Type B pancreatic cell (in vitro differentiated cells): ENCODE measurements around the gene SLFN12L. TPM values are rescaled to one million over a fixed set of nuclear protein-coding genes. Genes with fewer than 3 reads are reported as not detected.

Experiments used
- DNase-seq: peaks from one replicate; pipeline ENCODE4 v3.0.0; 2021; ENCODE audit warnings: mixed read lengths; ENCODE audit not compliant: unreplicated experiment; ENCODE audit errors: extremely low spot score
- H3K27ac Mint-ChIP-seq: 2 replicates; pipeline ENCODE4 v1.8.0; 2021; ENCODE audit warnings: mild to moderate bottlenecking, mixed read lengths
- H3K27me3 Mint-ChIP-seq: 2 replicates; pipeline ENCODE4 v1.8.0; 2021; ENCODE audit warnings: mixed read lengths
- H3K36me3 Mint-ChIP-seq: 2 replicates; pipeline ENCODE4 v1.8.0; 2021; ENCODE audit warnings: mixed read lengths
- H3K4me1 Mint-ChIP-seq: one replicate; pipeline ENCODE4 v1.8.0; 2021; ENCODE audit warnings: mixed read lengths; ENCODE audit not compliant: unreplicated experiment
- H3K4me3 Mint-ChIP-seq: 2 replicates; pipeline ENCODE4 v1.8.0; 2021; ENCODE audit warnings: mild to moderate bottlenecking, mixed read lengths
- H3K9me3 Mint-ChIP-seq: 2 replicates; pipeline ENCODE4 v1.8.0; 2021; ENCODE audit warnings: mixed read lengths
- total RNA-seq: library from RNA; stranded (reverse); gene quantifications from 2 replicates; pipeline ENCODE4 v1.2.1, GENCODE V29; 2021; ENCODE audit warnings: low replicate concordance
- TF ChIP-seq, protein P1 (sequence below): fragments of 200-600 bp; sonication (generic); conservative IDR thresholded peaks from 2 replicates; pipeline ENCODE4 v1.5.0; 2021; ENCODE audit warnings: antibody characterized with exemption, mild to moderate bottlenecking

The SLFN12L gene
- total RNA-seq, 1 donor from 2014 or later, result not detected

DNA sequence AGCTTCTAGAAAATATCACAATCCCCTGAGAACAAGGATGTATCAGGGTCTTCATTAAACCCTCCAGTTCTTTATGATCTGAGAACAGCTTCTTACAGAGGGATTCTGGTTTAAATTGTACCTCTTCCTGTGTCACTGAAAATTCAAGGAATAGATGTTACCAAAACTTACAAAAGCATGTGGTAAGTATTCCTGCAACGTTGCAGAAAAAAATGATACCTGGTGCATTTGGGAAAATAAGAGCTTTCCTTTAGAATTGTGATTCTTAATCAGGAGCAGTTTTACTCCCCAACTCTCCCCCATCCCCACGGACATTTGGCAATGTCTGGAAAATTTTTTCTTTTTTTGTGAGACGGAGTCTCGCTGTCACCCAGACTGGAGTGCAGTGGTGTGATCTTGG, 15.8 kb upstream of the SLFN12L start:
- TF ChIP-seq, protein P1, sequence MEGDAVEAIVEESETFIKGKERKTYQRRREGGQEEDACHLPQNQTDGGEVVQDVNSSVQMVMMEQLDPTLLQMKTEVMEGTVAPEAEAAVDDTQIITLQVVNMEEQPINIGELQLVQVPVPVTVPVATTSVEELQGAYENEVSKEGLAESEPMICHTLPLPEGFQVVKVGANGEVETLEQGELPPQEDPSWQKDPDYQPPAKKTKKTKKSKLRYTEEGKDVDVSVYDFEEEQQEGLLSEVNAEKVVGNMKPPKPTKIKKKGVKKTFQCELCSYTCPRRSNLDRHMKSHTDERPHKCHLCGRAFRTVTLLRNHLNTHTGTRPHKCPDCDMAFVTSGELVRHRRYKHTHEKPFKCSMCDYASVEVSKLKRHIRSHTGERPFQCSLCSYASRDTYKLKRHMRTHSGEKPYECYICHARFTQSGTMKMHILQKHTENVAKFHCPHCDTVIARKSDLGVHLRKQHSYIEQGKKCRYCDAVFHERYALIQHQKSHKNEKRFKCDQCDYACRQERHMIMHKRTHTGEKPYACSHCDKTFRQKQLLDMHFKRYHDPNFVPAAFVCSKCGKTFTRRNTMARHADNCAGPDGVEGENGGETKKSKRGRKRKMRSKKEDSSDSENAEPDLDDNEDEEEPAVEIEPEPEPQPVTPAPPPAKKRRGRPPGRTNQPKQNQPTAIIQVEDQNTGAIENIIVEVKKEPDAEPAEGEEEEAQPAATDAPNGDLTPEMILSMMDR, result no peak
- H3K27me3 Mint-ChIP-seq, result peaks cover 76% of the 10 kb centered on the region

DNA sequence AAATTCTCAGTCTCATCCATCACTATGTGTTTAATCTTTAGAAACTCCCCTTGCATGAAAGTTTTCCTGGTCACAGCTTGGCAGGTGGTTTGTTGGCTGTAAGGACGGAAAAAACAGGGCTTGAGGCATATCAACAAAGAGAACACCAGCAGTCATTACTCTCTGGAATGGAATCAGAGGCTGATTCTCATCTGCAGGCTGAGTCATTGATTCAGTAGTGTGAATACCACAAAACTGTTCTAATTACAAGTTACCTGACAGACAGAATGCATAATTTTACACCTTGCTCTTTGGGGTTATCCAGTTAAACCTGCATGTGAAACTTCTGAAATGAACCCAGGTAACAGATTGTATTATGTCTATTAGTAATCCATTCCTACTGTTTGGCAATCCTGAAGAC, 11.5 kb upstream of the SLFN12L start:
- H3K27me3 Mint-ChIP-seq, result peaks cover 84% of the 10 kb centered on the region
- DNase-seq, result no peak
- TF ChIP-seq, protein P1, result no peak
- no peak overlapping the region for H3K27ac Mint-ChIP-seq
- H3K4me3 Mint-ChIP-seq, result no peak overlapping the region
- no peaks in the 10 kb centered on the region for H3K9me3 Mint-ChIP-seq
- H3K36me3 Mint-ChIP-seq, result no peaks in the 10 kb centered on the region
- no peaks in the 10 kb centered on the region for H3K4me1 Mint-ChIP-seq

More for the DNA sequence above, 15.8 kb upstream of the SLFN12L start:
- Mint-ChIP-seq H3K9me3 (no peaks in the 10 kb centered on the region), H3K36me3 (no peaks in the 10 kb centered on the region), H3K4me1 (no peaks in the 10 kb centered on the region), H3K4me3 (no peak overlapping the region), H3K27ac (no peak overlapping the region)
- DNase-seq, result no peak

GRCh38 chr17:35548208-35548810, 10.8 kb upstream of the SLFN12L start:
- Mint-ChIP-seq H3K27ac (no peak overlapping the region), H3K27me3 (peaks cover 82% of the 10 kb centered on the region), H3K9me3 (no peaks in the 10 kb centered on the region), H3K36me3 (no peaks in the 10 kb centered on the region), H3K4me1 (no peaks in the 10 kb centered on the region), H3K4me3 (no peak overlapping the region)
- DNase-seq, result no peak
- TF ChIP-seq, protein P1, result no peak

DNA sequence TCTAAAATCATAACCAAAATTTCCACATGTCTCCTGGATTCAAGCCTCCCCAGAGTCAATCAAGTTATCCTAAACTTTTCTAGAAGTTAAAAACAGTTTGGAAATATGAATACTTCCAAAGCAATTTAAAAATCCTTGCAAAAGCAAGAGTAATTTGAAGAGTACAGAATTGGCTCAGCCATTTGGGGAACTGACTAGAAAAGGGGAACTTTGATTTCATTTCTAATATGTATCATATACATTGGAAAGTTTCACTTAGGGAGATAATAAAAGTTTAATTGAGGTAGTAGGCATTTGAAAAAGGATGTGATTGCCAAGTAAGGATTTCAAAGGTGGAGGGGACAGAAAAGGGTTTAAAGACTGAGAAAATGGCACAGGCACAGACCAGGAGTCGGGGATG, 9.0 kb upstream of the SLFN12L start:
- Mint-ChIP-seq H3K4me3 (no peak overlapping the region), H3K9me3 (no peaks in the 10 kb centered on the region), H3K36me3 (no peaks in the 10 kb centered on the region), H3K27me3 (peaks cover 71% of the 10 kb centered on the region), H3K27ac (no peak overlapping the region), H3K4me1 (no peaks in the 10 kb centered on the region)
- DNase-seq, result no peak
- TF ChIP-seq, protein P1, result no peak

- no peaks in the 10 kb centered on the region for H3K36me3 Mint-ChIP-seq
- no peak overlapping the region for H3K4me3 Mint-ChIP-seq
- no peaks in the 10 kb centered on the region for H3K4me1 Mint-ChIP-seq
- no peak for DNase-seq
- TF ChIP-seq, protein P1, result no peak
- H3K27ac Mint-ChIP-seq, result no peak overlapping the region
- H3K27me3 Mint-ChIP-seq, result peaks cover 74% of the 10 kb centered on the region
- no peaks in the 10 kb centered on the region for H3K9me3 Mint-ChIP-seq
These were observed 7.7 kb upstream of the SLFN12L start for GRCh38 chr17:35545150-35545549.

DNA sequence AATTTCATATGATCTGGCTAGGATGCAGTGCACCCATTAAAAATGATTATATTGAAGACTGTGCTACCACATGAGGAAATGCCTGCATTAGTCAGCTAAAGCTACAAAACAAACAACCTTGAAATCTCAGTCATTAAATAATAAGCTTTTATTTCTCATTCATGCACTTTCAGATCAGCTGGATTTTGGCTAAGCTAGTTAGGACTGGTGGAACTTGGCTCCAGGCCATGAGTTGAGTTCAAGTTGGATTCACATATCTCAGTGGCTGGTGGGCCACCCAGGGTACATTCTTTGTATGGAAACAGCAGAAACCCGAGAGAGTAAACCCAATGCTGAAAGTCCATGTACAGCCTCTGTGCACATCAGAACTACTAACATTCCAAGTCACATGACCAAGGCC, 6.4 kb upstream of the SLFN12L start:
- H3K27me3 Mint-ChIP-seq, result peaks cover 71% of the 10 kb centered on the region
- no peaks in the 10 kb centered on the region for H3K4me1 Mint-ChIP-seq
- H3K4me3 Mint-ChIP-seq, result no peak overlapping the region
- no peaks in the 10 kb centered on the region for H3K9me3 Mint-ChIP-seq
- DNase-seq, result no peak
- no peaks in the 10 kb centered on the region for H3K36me3 Mint-ChIP-seq
- TF ChIP-seq, protein P1, result no peak
- no peak overlapping the region for H3K27ac Mint-ChIP-seq
